Neural cell (in vitro differentiated cells): ENCODE measurements around the gene ZIC1. TPM values are rescaled to one million over a fixed set of nuclear protein-coding genes. Genes with fewer than 3 reads are reported as not detected.
A peak's percentile ranks its signal among the peaks of the same experiment; 100 is the strongest.

ENCODE experiments used
- H2AFZ ChIP-seq: fragments of 200-600, 300-800 bp; sonication (generic), shearing (Covaris generic); 2 replicates; pipeline ENCODE4 v1.6.0; 2014; ENCODE audit warnings: low read depth, mild to moderate bottlenecking, antibody characterized with exemption, low read length, moderate library complexity
- H3F3A ChIP-seq: fragments of 200-600 bp; shearing (Covaris generic); 2 replicates; pipeline ENCODE4 v1.6.1; 2016; ENCODE audit warnings: mild to moderate bottlenecking, moderate library complexity, mixed read lengths, antibody characterized with exemption, low read length; ENCODE audit not compliant: insufficient read depth, poor library complexity, severe bottlenecking
- H3K27ac ChIP-seq: fragments of 200-600, 300-800 bp; sonication (generic), shearing (Covaris generic); 2 replicates; pipeline ENCODE4 v1.5.1; 2014; ENCODE audit warnings: mild to moderate bottlenecking, low read length, moderate library complexity
- H3K27me3 ChIP-seq: fragments of 300-800, 200-600 bp; sonication (generic), shearing (Covaris generic); 2 replicates; pipeline ENCODE4 v1.6.0; 2014; ENCODE audit warnings: mild to moderate bottlenecking, low read depth, low read length, moderate library complexity; ENCODE audit not compliant: insufficient read depth
- H3K36me3 ChIP-seq: fragments of 300-800, 200-600 bp; sonication (generic), shearing (Covaris generic); 2 replicates; pipeline ENCODE4 v1.5.1; 2014; ENCODE audit warnings: mild to moderate bottlenecking, antibody characterized with exemption, low read length, moderate library complexity; ENCODE audit not compliant: insufficient read depth
- H3K4me2 ChIP-seq: fragments of 300-800, 200-600 bp; sonication (generic), shearing (Covaris generic); 2 replicates; pipeline ENCODE4 v1.6.0; 2014; ENCODE audit warnings: mild to moderate bottlenecking, low read length
- H3K4me3 ChIP-seq: fragments of 300-800, 200-600 bp; sonication (generic), shearing (Covaris generic); 2 replicates; pipeline ENCODE4 v1.5.1; 2014; ENCODE audit warnings: mild to moderate bottlenecking, low read length, moderate library complexity
- H3K79me2 ChIP-seq: fragments of 200-600 bp; shearing (Covaris generic); replicated peaks from 2 replicates; pipeline ENCODE4 v1.6.0; 2014; ENCODE audit warnings: mild to moderate bottlenecking, low read length, moderate library complexity; ENCODE audit not compliant: insufficient read depth
- H3K9ac ChIP-seq: fragments of 300-800, 200-600 bp; sonication (generic), shearing (Covaris generic); 2 replicates; pipeline ENCODE4 v1.6.1; 2016; ENCODE audit warnings: mild to moderate bottlenecking, low read length, mixed read lengths
- H3K9me2 ChIP-seq: fragments of 200-600 bp; shearing (Covaris generic); 2 replicates; pipeline ENCODE4 v1.6.1; 2016; ENCODE audit warnings: mild to moderate bottlenecking, low read length, mixed read lengths; ENCODE audit not compliant: insufficient read depth
- H3K9me3 ChIP-seq: fragments of 200-600, 300-800 bp; sonication (generic), shearing (Covaris generic); 2 replicates; pipeline ENCODE4 v1.6.1; 2016; ENCODE audit warnings: mild to moderate bottlenecking, mixed run types, low read length, moderate library complexity, mixed read lengths
- H4K20me1 ChIP-seq: fragments of 200-600 bp; shearing (Covaris generic); 2 replicates; pipeline ENCODE4 v1.6.1; 2016; ENCODE audit warnings: mild to moderate bottlenecking, mixed run types; ENCODE audit not compliant: insufficient read depth
- CTCF ChIP-seq: fragments of 450-650 bp; IDR thresholded peaks from 2 replicates; pipeline ENCODE4 v1.5.1; 2014; ENCODE audit warnings: antibody characterized with exemption, mild to moderate bottlenecking, moderate library complexity; ENCODE audit not compliant: poor library complexity, severe bottlenecking
- EP300 ChIP-seq: fragments of 450-650 bp; conservative IDR thresholded peaks from 2 replicates; pipeline ENCODE4 v1.6.1; 2014; ENCODE audit warnings: antibody characterized with exemption, mild to moderate bottlenecking, moderate library complexity; ENCODE audit not compliant: poor library complexity, severe bottlenecking
- EZH2 ChIP-seq: fragments of 200-600, 300-800 bp; shearing (Covaris generic), sonication (generic); IDR thresholded peaks from 2 replicates; pipeline ENCODE4 v1.6.1; 2014; ENCODE audit warnings: antibody characterized with exemption, low read length, borderline replicate concordance, mild to moderate bottlenecking; ENCODE audit not compliant: insufficient read depth, poor library complexity, severe bottlenecking
- MXI1 ChIP-seq: fragments of 450-650 bp; conservative IDR thresholded peaks from 2 replicates; pipeline ENCODE4 v1.6.1; 2014; ENCODE audit warnings: antibody characterized with exemption, mild to moderate bottlenecking; ENCODE audit not compliant: poor library complexity, severe bottlenecking
- POLR2AphosphoS5 ChIP-seq: IDR thresholded peaks from 2 replicates; pipeline ENCODE4 v1.6.1; 2012
- RAD21 ChIP-seq: fragments of 450-650 bp; conservative IDR thresholded peaks from 2 replicates; pipeline ENCODE4 v1.6.1; 2014; ENCODE audit warnings: antibody characterized with exemption, mild to moderate bottlenecking, moderate library complexity
- REST ChIP-seq: IDR thresholded peaks from 2 replicates; pipeline ENCODE4 v1.6.1; 2012; ENCODE audit warnings: borderline replicate concordance
- SMC3 ChIP-seq: fragments of 450-650 bp; conservative IDR thresholded peaks from 2 replicates; pipeline ENCODE4 v1.6.1; 2014; ENCODE audit warnings: antibody characterized with exemption, mild to moderate bottlenecking, moderate library complexity; ENCODE audit not compliant: poor library complexity
- TAF1 ChIP-seq: IDR thresholded peaks from 2 replicates; pipeline ENCODE4 v1.6.1; 2012; ENCODE audit warnings: low read depth
- polyA plus RNA-seq: library from polyadenylated mRNA; depleted of rRNA; stranded (reverse); fragments of >200 nt; gene quantifications from 2 replicates; pipeline ENCODE4 v1.2.3, GENCODE V29; 2014

The ZIC1 gene
- polyA plus RNA-seq, 1 donor from 2014 or later = 183 TPM

GRCh38 chr3:147405231-147406027, 3.7 kb upstream of the ZIC1 start:
- peaks cover 5% of the 10 kb centered on the region for H3F3A ChIP-seq
- peaks cover 46% of the 10 kb centered on the region for H3K27me3 ChIP-seq
- H4K20me1 ChIP-seq = no peaks in the 10 kb centered on the region
- H3K36me3 ChIP-seq = no peaks in the 10 kb centered on the region
- H3K27ac ChIP-seq = no peak overlapping the region
- no peak for TF ChIP-seq EP300
- TF ChIP-seq RAD21 = no peak
- no peak for TF ChIP-seq EZH2
- no peak for TF ChIP-seq MXI1
- TF ChIP-seq REST = no peak
- no peak for TF ChIP-seq POLR2AphosphoS5
- no peak for TF ChIP-seq TAF1
- TF ChIP-seq SMC3 = no peak
- H3K9me2 ChIP-seq = no peaks in the 10 kb centered on the region
- H3K9me3 ChIP-seq = no peaks in the 10 kb centered on the region
- H3K79me2 ChIP-seq = peaks cover 96% of the 10 kb centered on the region
- no peak overlapping the region for H2AFZ ChIP-seq
- no peak overlapping the region for H3K9ac ChIP-seq
- no peak overlapping the region for H3K4me3 ChIP-seq
- no peak overlapping the region for H3K4me2 ChIP-seq

GRCh38 chr3:147406028-147406931, 2.9 kb upstream of the ZIC1 start, which contains the start of gene ZIC4:
ZIC4 (minus strand) TSS chr3:147406543; CDS start chr3:147402797, 3,746 bp downstream.
- peak within 1 kb of the TSS; percentile 56 for H3K9ac ChIP-seq

More at GRCh38 chr3:147406028-147406931, 2.9 kb upstream of the ZIC1 start, which contains the start of gene ZIC4:
- Histone ChIP-seq H3K9me3 (no peaks in the 10 kb centered on the region), H3K4me2 (peak within 1 kb of the TSS; percentile 46), H3K36me3 (no peaks in the 10 kb centered on the region), H3K27me3 (peaks cover 46% of the 10 kb centered on the region), H2AFZ (no peak within 1 kb of the TSS), H4K20me1 (no peaks in the 10 kb centered on the region), H3K79me2 (peaks cover 96% of the 10 kb centered on the region), H3F3A (peaks cover 5% of the 10 kb centered on the region), H3K9me2 (no peaks in the 10 kb centered on the region), H3K4me3 (peak within 1 kb of the TSS; percentile 92), H3K27ac (peak within 1 kb of the TSS; percentile 47)
- TF ChIP-seq EZH2 = no peak
- TF ChIP-seq SMC3 = no peak
- no peak for TF ChIP-seq RAD21
- no peak for TF ChIP-seq TAF1
- TF ChIP-seq EP300 = peak; percentile 31
- TF ChIP-seq CTCF = no peak
- peak; percentile 11 for TF ChIP-seq MXI1
- peak; percentile 93 for TF ChIP-seq REST
- TF ChIP-seq POLR2AphosphoS5 = peak; percentile 21
